ENCODE results near the gene VCL.
"Not testable (repeated sequence)": the region's sequence is repeated elsewhere in the genome, so short reads cannot be mapped to it uniquely, and the experiment has no call there.

Gene VCL

GRCh38 chr10:74032208-74032607, 34.3 kb downstream of the VCL start:
- H3K9me3 ChIP-seq (ENCODE audit: control insufficient read depth in 1 of 2, low read length in 2 of 2); H3K27me3 ChIP-seq (ENCODE audit: low read depth, low read length); H3K4me3 ChIP-seq (ENCODE audit: low read depth in 1 of 2, low read length in 2 of 2); H3K27ac ChIP-seq (ENCODE audit: low read length); H3K36me3 ChIP-seq (ENCODE audit: control insufficient read depth in 1 of 2, insufficient read depth in 2 of 2, low read length in 2 of 2): not testable (repeated sequence)
- H3K4me1 ChIP-seq (ENCODE audit: control insufficient read depth in 1 of 2, insufficient read depth in 2 of 2, low read length in 2 of 2), result peaks cover 0 to 48% of the 10 kb centered on the region in 2 donors

GRCh38 chr10:74032900-74033655, 35.2 kb downstream of the VCL start:
- Histone ChIP-seq H3K36me3 (ENCODE audit: control insufficient read depth in 1 of 2, insufficient read depth in 2 of 2, low read length in 2 of 2) (no peaks in the 10 kb centered on the region), H3K27ac (ENCODE audit: low read length) (no peak overlapping the region), H3K4me1 (ENCODE audit: control insufficient read depth in 1 of 2, insufficient read depth in 2 of 2, low read length in 2 of 2) (peaks cover 0 to 56% of the 10 kb centered on the region in 2 donors)

GRCh38 chr10:74033702-74034101, 35.8 kb downstream of the VCL start:
- Histone ChIP-seq H3K4me1 (ENCODE audit: control insufficient read depth in 1 of 2, insufficient read depth in 2 of 2, low read length in 2 of 2) (peaks cover 0 to 62% of the 10 kb centered on the region in 2 donors), H3K27ac (ENCODE audit: low read length) (no peak overlapping the region)

More at GRCh38 chr10:74032900-74033655, 35.2 kb downstream of the VCL start:
- Histone ChIP-seq H3K27me3 (ENCODE audit: low read depth, low read length) (no peaks in the 10 kb centered on the region), H3K9me3 (ENCODE audit: control insufficient read depth in 1 of 2, low read length in 2 of 2) (no peaks in the 10 kb centered on the region), H3K4me3 (ENCODE audit: low read depth in 1 of 2, low read length in 2 of 2) (no peak overlapping the region)

GRCh38 chr10:74034301-74034700, 36.4 kb downstream of the VCL start:
- no peaks in the 10 kb centered on the region for H3K36me3 ChIP-seq (ENCODE audit: control insufficient read depth in 1 of 2, insufficient read depth in 2 of 2, low read length in 2 of 2)
- no peak overlapping the region for H3K4me3 ChIP-seq (ENCODE audit: low read depth in 1 of 2, low read length in 2 of 2)
- peaks cover 1 to 65% of the 10 kb centered on the region in 2 donors for H3K4me1 ChIP-seq (ENCODE audit: control insufficient read depth in 1 of 2, insufficient read depth in 2 of 2, low read length in 2 of 2)
- H3K27ac ChIP-seq (ENCODE audit: low read length), result no peak overlapping the region
- no peaks in the 10 kb centered on the region for H3K27me3 ChIP-seq (ENCODE audit: low read depth, low read length)
- H3K9me3 ChIP-seq (ENCODE audit: control insufficient read depth in 1 of 2, low read length in 2 of 2), result no peaks in the 10 kb centered on the region

More at GRCh38 chr10:74033702-74034101, 35.8 kb downstream of the VCL start:
- no peaks in the 10 kb centered on the region for H3K27me3 ChIP-seq (ENCODE audit: low read depth, low read length)
- no peaks in the 10 kb centered on the region for H3K36me3 ChIP-seq (ENCODE audit: control insufficient read depth in 1 of 2, insufficient read depth in 2 of 2, low read length in 2 of 2)
- H3K9me3 ChIP-seq (ENCODE audit: control insufficient read depth in 1 of 2, low read length in 2 of 2), result no peaks in the 10 kb centered on the region
- no peak overlapping the region for H3K4me3 ChIP-seq (ENCODE audit: low read depth in 1 of 2, low read length in 2 of 2)

GRCh38 chr10:74035303-74035702, 37.4 kb downstream of the VCL start:
- peak overlapping the region; percentile 32 for H3K27ac ChIP-seq (ENCODE audit: low read length)
- no peaks in the 10 kb centered on the region for H3K9me3 ChIP-seq (ENCODE audit: control insufficient read depth in 1 of 2, low read length in 2 of 2)
- H3K4me3 ChIP-seq (ENCODE audit: low read depth in 1 of 2, low read length in 2 of 2), result no peak overlapping the region
- no peaks in the 10 kb centered on the region for H3K36me3 ChIP-seq (ENCODE audit: control insufficient read depth in 1 of 2, insufficient read depth in 2 of 2, low read length in 2 of 2)
- peaks cover 5 to 65% of the 10 kb centered on the region in 2 donors for H3K4me1 ChIP-seq (ENCODE audit: control insufficient read depth in 1 of 2, insufficient read depth in 2 of 2, low read length in 2 of 2)
- H3K27me3 ChIP-seq (ENCODE audit: low read depth, low read length), result no peaks in the 10 kb centered on the region

GRCh38 chr10:74036474-74036873, 38.6 kb downstream of the VCL start:
- Histone ChIP-seq H3K27me3 (ENCODE audit: low read depth, low read length) (no peaks in the 10 kb centered on the region), H3K4me1 (ENCODE audit: control insufficient read depth in 1 of 2, insufficient read depth in 2 of 2, low read length in 2 of 2) (peaks cover 5 to 61% of the 10 kb centered on the region in 2 donors), H3K27ac (ENCODE audit: low read length) (no peak overlapping the region), H3K4me3 (ENCODE audit: low read depth in 1 of 2, low read length in 2 of 2) (no peak overlapping the region), H3K9me3 (ENCODE audit: control insufficient read depth in 1 of 2, low read length in 2 of 2) (no peaks in the 10 kb centered on the region), H3K36me3 (ENCODE audit: control insufficient read depth in 1 of 2, insufficient read depth in 2 of 2, low read length in 2 of 2) (no peaks in the 10 kb centered on the region)

- no peaks in the 10 kb centered on the region for H3K27me3 ChIP-seq (ENCODE audit: low read depth, low read length)
- H3K27ac ChIP-seq (ENCODE audit: low read length), result peak overlapping the region; percentile 60
- H3K36me3 ChIP-seq (ENCODE audit: control insufficient read depth in 1 of 2, insufficient read depth in 2 of 2, low read length in 2 of 2), result peaks cover 4 to 5% of the 10 kb centered on the region in 2 donors
- no peak overlapping the region for H3K4me3 ChIP-seq (ENCODE audit: low read depth in 1 of 2, low read length in 2 of 2)
- H3K4me1 ChIP-seq (ENCODE audit: control insufficient read depth in 1 of 2, insufficient read depth in 2 of 2, low read length in 2 of 2), result peaks cover 5 to 48% of the 10 kb centered on the region in 2 donors
- H3K9me3 ChIP-seq (ENCODE audit: control insufficient read depth in 1 of 2, low read length in 2 of 2), result no peaks in the 10 kb centered on the region
Observed at GRCh38 chr10:74039561-74040145, 41.7 kb downstream of the VCL start.

- H3K4me1 ChIP-seq (ENCODE audit: control insufficient read depth in 1 of 2, insufficient read depth in 2 of 2, low read length in 2 of 2), result peaks cover 5 to 40% of the 10 kb centered on the region in 2 donors
Observed at GRCh38 chr10:74040200-74041126, 42.5 kb downstream of the VCL start.

GRCh38 chr10:74044419-74044818, 46.5 kb downstream of the VCL start:
- H3K27ac ChIP-seq (ENCODE audit: low read length), result no peak overlapping the region
- peaks cover 3 to 42% of the 10 kb centered on the region in 2 donors for H3K4me1 ChIP-seq (ENCODE audit: control insufficient read depth in 1 of 2, insufficient read depth in 2 of 2, low read length in 2 of 2)
- H3K36me3 ChIP-seq (ENCODE audit: control insufficient read depth in 1 of 2, insufficient read depth in 2 of 2, low read length in 2 of 2), result peaks cover 5 to 12% of the 10 kb centered on the region in 2 donors

More at GRCh38 chr10:74040200-74041126, 42.5 kb downstream of the VCL start:
- Histone ChIP-seq H3K4me3 (ENCODE audit: low read depth in 1 of 2, low read length in 2 of 2) (no peak overlapping the region), H3K27ac (ENCODE audit: low read length) (peak overlapping the region; percentile 47), H3K27me3 (ENCODE audit: low read depth, low read length) (no peaks in the 10 kb centered on the region), H3K36me3 (ENCODE audit: control insufficient read depth in 1 of 2, insufficient read depth in 2 of 2, low read length in 2 of 2) (peaks cover 5 to 7% of the 10 kb centered on the region in 2 donors), H3K9me3 (ENCODE audit: control insufficient read depth in 1 of 2, low read length in 2 of 2) (no peaks in the 10 kb centered on the region)

GRCh38 chr10:74047304-74047703, 49.4 kb downstream of the VCL start:
- H3K4me1 ChIP-seq (ENCODE audit: control insufficient read depth in 1 of 2, insufficient read depth in 2 of 2, low read length in 2 of 2), result peaks cover 0 to 43% of the 10 kb centered on the region in 2 donors
- no peak overlapping the region for H3K27ac ChIP-seq (ENCODE audit: low read length)
- H3K36me3 ChIP-seq (ENCODE audit: control insufficient read depth in 1 of 2, insufficient read depth in 2 of 2, low read length in 2 of 2), result peaks cover 5 to 12% of the 10 kb centered on the region in 2 donors
- no peak overlapping the region for H3K4me3 ChIP-seq (ENCODE audit: low read depth in 1 of 2, low read length in 2 of 2)
- no peaks in the 10 kb centered on the region for H3K9me3 ChIP-seq (ENCODE audit: control insufficient read depth in 1 of 2, low read length in 2 of 2)
- H3K27me3 ChIP-seq (ENCODE audit: low read depth, low read length), result no peaks in the 10 kb centered on the region

More at GRCh38 chr10:74044419-74044818, 46.5 kb downstream of the VCL start:
- no peaks in the 10 kb centered on the region for H3K9me3 ChIP-seq (ENCODE audit: control insufficient read depth in 1 of 2, low read length in 2 of 2)
- H3K4me3 ChIP-seq (ENCODE audit: low read depth in 1 of 2, low read length in 2 of 2), result no peak overlapping the region
- no peaks in the 10 kb centered on the region for H3K27me3 ChIP-seq (ENCODE audit: low read depth, low read length)

GRCh38 chr10:74047871-74048270, 50.0 kb downstream of the VCL start:
- Histone ChIP-seq H3K4me1 (ENCODE audit: control insufficient read depth in 1 of 2, insufficient read depth in 2 of 2, low read length in 2 of 2) (peaks cover 0 to 43% of the 10 kb centered on the region in 2 donors), H3K4me3 (ENCODE audit: low read depth in 1 of 2, low read length in 2 of 2) (no peak overlapping the region), H3K27ac (ENCODE audit: low read length) (no peak overlapping the region), H3K27me3 (ENCODE audit: low read depth, low read length) (no peaks in the 10 kb centered on the region), H3K36me3 (ENCODE audit: control insufficient read depth in 1 of 2, insufficient read depth in 2 of 2, low read length in 2 of 2) (peaks cover 5 to 12% of the 10 kb centered on the region in 2 donors), H3K9me3 (ENCODE audit: control insufficient read depth in 1 of 2, low read length in 2 of 2) (no peaks in the 10 kb centered on the region)
